H9 (cell line): ENCODE results near the gene INSC. TPM values are rescaled to one million over a fixed set of nuclear protein-coding genes. Genes with fewer than 3 reads are reported as not detected.
A peak's percentile ranks its signal among the peaks of the same experiment; 100 is the strongest.

Experiments used
- DNase-seq: peaks from one replicate; pipeline ENCODE4 v3.0.0-alpha.2; 2017
- H2AFZ ChIP-seq: one replicate; pipeline ENCODE4 v1.6.1; 2013; ENCODE audit warnings: mild to moderate bottlenecking, low read length, control low read depth, moderate library complexity
- H2AK5ac ChIP-seq: 2 replicates; pipeline ENCODE4 v1.6.1; 2013; ENCODE audit warnings: low read length, control low read depth, mixed read lengths; ENCODE audit not compliant: insufficient read length
- H2BK120ac ChIP-seq: one replicate; pipeline ENCODE4 v1.6.1; 2013; ENCODE audit warnings: low read depth, mild to moderate bottlenecking, low read length, control low read depth, inconsistent platforms; ENCODE audit not compliant: poor library complexity, severe bottlenecking
- H2BK12ac ChIP-seq: 2 replicates; pipeline ENCODE4 v1.6.1; 2013; ENCODE audit warnings: low read length, control low read depth, mixed read lengths, low read depth; ENCODE audit not compliant: insufficient read length
- H2BK15ac ChIP-seq: 2 replicates; pipeline ENCODE4 v1.6.1; 2013; ENCODE audit warnings: low read depth, low read length, control low read depth
- H2BK20ac ChIP-seq: one replicate; pipeline ENCODE4 v1.6.1; 2013; ENCODE audit warnings: low read depth, mild to moderate bottlenecking, low read length, control low read depth, inconsistent platforms; ENCODE audit not compliant: poor library complexity, severe bottlenecking
- H2BK5ac ChIP-seq: 2 replicates; pipeline ENCODE4 v1.6.1; 2013; ENCODE audit warnings: low read length, control low read depth, mixed read lengths; ENCODE audit not compliant: insufficient read length
- H3K14ac ChIP-seq: 2 replicates; pipeline ENCODE4 v1.6.1; 2013; ENCODE audit warnings: low read length, control low read depth; ENCODE audit not compliant: insufficient read depth
- H3K18ac ChIP-seq: 2 replicates; pipeline ENCODE4 v1.6.1; 2013; ENCODE audit warnings: low read depth, mild to moderate bottlenecking, mixed read lengths, low read length, control low read depth; ENCODE audit not compliant: insufficient read length
- H3K23ac ChIP-seq: 2 replicates; pipeline ENCODE4 v1.6.1; 2013; ENCODE audit warnings: low read length, control low read depth, mixed read lengths, low read depth; ENCODE audit not compliant: insufficient read length
- H3K23me2 ChIP-seq: 2 replicates; pipeline ENCODE4 v1.6.1; 2013; ENCODE audit warnings: low read depth, mild to moderate bottlenecking, mixed read lengths, low read length, control low read depth; ENCODE audit not compliant: insufficient read length, poor library complexity, severe bottlenecking
- H3K27ac ChIP-seq: 2 replicates; pipeline ENCODE4 v1.5.1; 2013; ENCODE audit warnings: low read length, control low read depth, mixed read lengths, low read depth; ENCODE audit not compliant: insufficient read length
- H3K27me3 ChIP-seq: 2 replicates; pipeline ENCODE4 v1.6.1; 2013; ENCODE audit warnings: low read length, control low read depth, inconsistent platforms; ENCODE audit not compliant: insufficient read depth
- H3K4ac ChIP-seq: 2 replicates; pipeline ENCODE4 v1.6.1; 2013; ENCODE audit warnings: low read depth, mild to moderate bottlenecking, control low read depth, inconsistent platforms, low read length, moderate library complexity
- H3K4me1 ChIP-seq: 2 replicates; pipeline ENCODE4 v1.6.1; 2013; ENCODE audit warnings: low read length, control low read depth, inconsistent platforms; ENCODE audit not compliant: insufficient read depth
- H3K4me2 ChIP-seq: 2 replicates; pipeline ENCODE4 v1.6.1; 2013; ENCODE audit warnings: low read length, control low read depth, mixed read lengths; ENCODE audit not compliant: insufficient read length, insufficient read depth
- H3K56ac ChIP-seq: 2 replicates; pipeline ENCODE4 v1.6.1; 2013; ENCODE audit warnings: low read depth, mild to moderate bottlenecking, mixed read lengths, low read length, control low read depth; ENCODE audit not compliant: insufficient read length
- H3K79me1 ChIP-seq: 2 replicates; pipeline ENCODE4 v1.6.1; 2013; ENCODE audit warnings: low read depth, mild to moderate bottlenecking, moderate library complexity, low read length, control low read depth, inconsistent platforms; ENCODE audit not compliant: insufficient read depth, poor library complexity, severe bottlenecking
- H3K79me2 ChIP-seq: 2 replicates; pipeline ENCODE4 v1.6.1; 2013; ENCODE audit warnings: low read length, control low read depth, inconsistent platforms; ENCODE audit not compliant: insufficient read depth
- H3K9ac ChIP-seq: 2 replicates; pipeline ENCODE4 v1.6.1; 2013; ENCODE audit warnings: low read length, control low read depth, mixed read lengths; ENCODE audit not compliant: insufficient read length; ENCODE audit errors: extremely low read depth
- H3K9me3 ChIP-seq: one replicate; pipeline ENCODE4 v1.6.1; 2013; ENCODE audit warnings: low read depth, low read length, inconsistent platforms; ENCODE audit not compliant: control insufficient read depth
- H3T11ph ChIP-seq: one replicate; pipeline ENCODE4 v1.6.1; 2013; ENCODE audit warnings: mild to moderate bottlenecking, low read length, control low read depth, inconsistent platforms
- H4K20me1 ChIP-seq: one replicate; pipeline ENCODE4 v1.6.1; 2013; ENCODE audit not compliant: control insufficient read depth, insufficient read length, insufficient read depth
- H4K5ac ChIP-seq: 2 replicates; pipeline ENCODE4 v1.6.1; 2013; ENCODE audit warnings: low read depth, mild to moderate bottlenecking, mixed read lengths, low read length, control low read depth; ENCODE audit not compliant: insufficient read length
- H4K8ac ChIP-seq: replicated peaks from 2 replicates; pipeline ENCODE4 v1.6.1; 2013; ENCODE audit warnings: low read length, control low read depth, mixed read lengths, low read depth; ENCODE audit not compliant: insufficient read length
- H4K91ac ChIP-seq: 2 replicates; pipeline ENCODE4 v1.6.1; 2013; ENCODE audit warnings: low read depth, mild to moderate bottlenecking, moderate library complexity, mixed read lengths, low read length, control low read depth; ENCODE audit not compliant: insufficient read length
- H3K27ac Mint-ChIP-seq, 3 experiments: 2 replicates in 2 of 3; 3 replicates in 1 of 3; pipeline ENCODE4 v1.8.0; 2020 to 2021; ENCODE audit warnings: mixed read lengths in 3 of 3, mild to moderate bottlenecking in 1 of 3, moderate library complexity in 1 of 3
- H3K27me3 Mint-ChIP-seq: 2 replicates; pipeline ENCODE4 v1.8.0; 2021; ENCODE audit warnings: low read depth, mild to moderate bottlenecking, moderate library complexity, mixed read lengths
- H3K36me3 Mint-ChIP-seq, 3 experiments: 2 replicates in 2 of 3; 3 replicates in 1 of 3; pipeline ENCODE4 v1.8.0; 2020 to 2021; ENCODE audit warnings: low read depth in 3 of 3, mixed read lengths in 3 of 3; ENCODE audit not compliant: insufficient read depth in 1 of 3
- H3K4me1 Mint-ChIP-seq, 2 experiments: 2 replicates each; pipeline ENCODE4 v1.8.0; 2020; ENCODE audit warnings: mixed read lengths in 2 of 2
- H3K4me3 Mint-ChIP-seq, 2 experiments: 2 replicates in 1 of 2; 3 replicates in 1 of 2; pipeline ENCODE4 v1.8.0; 2020 to 2021; ENCODE audit warnings: mild to moderate bottlenecking in 2 of 2, mixed read lengths in 2 of 2, moderate library complexity in 1 of 2
- H3K9me3 Mint-ChIP-seq, 2 experiments: 2 replicates in 1 of 2; 3 replicates in 1 of 2; pipeline ENCODE4 v1.8.0; 2020; ENCODE audit warnings: mild to moderate bottlenecking in 2 of 2, mixed read lengths in 2 of 2, moderate library complexity in 1 of 2
- WGBS: extraction: QIAGEN DNeasy Blood & Tissue Kit; methylation state at CpG from one replicate; pipeline ENCODE4 v1.1.7; 2013; ENCODE audit warnings: missing lambda C conversion rate, low lambda C conversion rate, mixed read lengths; ENCODE audit not compliant: insufficient read length; ENCODE audit errors: extremely low coverage; 5-methylcytosine and 5-hydroxymethylcytosine counted together
- total RNA-seq: library from RNA; stranded (reverse); gene quantifications from 2 replicates; pipeline ENCODE4 v1.2.1, GENCODE V29; 2021
- TF ChIP-seq, protein P1 (sequence below): fragments of 200-600 bp; sonication (generic); conservative IDR thresholded peaks from 3 replicates; pipeline ENCODE4 v1.8.0; 2021; ENCODE audit warnings: antibody characterized with exemption, mild to moderate bottlenecking

Gene INSC
- total RNA-seq, 1 experiment from 2014 or later = not detected

DNA sequence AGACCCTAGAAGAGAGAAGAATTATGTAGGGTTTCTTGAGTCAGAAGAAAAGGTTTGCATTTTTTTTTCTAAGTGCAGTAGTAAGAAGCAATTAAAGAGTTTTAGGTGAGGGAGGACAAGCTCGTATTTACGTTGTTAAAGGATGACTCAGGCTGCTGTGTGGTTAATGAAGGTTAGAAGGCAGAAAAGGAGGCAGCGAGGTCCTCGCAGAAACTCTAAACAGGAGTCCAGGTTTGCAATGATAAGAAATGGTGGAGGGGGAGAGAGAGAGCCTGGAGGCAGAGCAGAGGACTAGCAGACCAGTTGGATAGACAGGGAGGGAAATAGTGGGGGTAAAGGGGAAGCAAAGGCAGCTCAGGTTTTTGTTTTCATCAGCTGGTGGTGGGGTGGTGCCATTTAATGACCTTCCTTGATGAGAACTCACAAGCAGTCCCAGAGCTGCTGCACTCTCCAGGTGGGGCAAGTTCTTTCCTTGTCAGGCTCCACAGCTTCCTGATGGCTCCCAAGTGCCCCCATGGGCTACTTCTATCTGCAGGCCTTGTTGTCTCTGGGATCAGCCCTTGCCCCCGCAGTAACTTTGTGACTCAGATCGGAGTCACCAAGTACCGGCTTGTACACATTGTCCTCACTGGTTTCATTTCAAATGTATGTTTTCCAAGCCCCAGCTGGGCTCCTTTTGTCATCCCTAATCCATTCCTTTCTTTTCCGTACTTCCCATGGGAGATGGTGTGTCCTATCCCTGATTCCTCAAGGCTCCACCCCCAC lies 8.3 kb upstream of the INSC start:
- Histone ChIP-seq H2BK12ac (no peak overlapping the region), H3K79me1 (no peaks in the 10 kb centered on the region), H3K56ac (no peak overlapping the region), H3K18ac (no peak overlapping the region), H2BK5ac (no peak overlapping the region), H3K23me2 (no peaks in the 10 kb centered on the region), H3K9me3 (no peaks in the 10 kb centered on the region), H4K8ac (no peak overlapping the region), H2BK120ac (no peak overlapping the region), H3K9ac (no peak overlapping the region), H2BK15ac (no peak overlapping the region), H3K23ac (no peak overlapping the region), H4K91ac (no peak overlapping the region), H2AK5ac (no peak overlapping the region), H3K4ac (no peak overlapping the region), H2AFZ (no peak overlapping the region), H3K79me2 (no peaks in the 10 kb centered on the region), H4K5ac (no peak overlapping the region), H3T11ph (no peak overlapping the region), H3K14ac (no peak overlapping the region), H3K27me3 (no peaks in the 10 kb centered on the region), H3K4me1 (no peaks in the 10 kb centered on the region), H3K4me2 (no peak overlapping the region), H3K27ac (no peak overlapping the region), H4K20me1 (no peaks in the 10 kb centered on the region), H2BK20ac (no peak overlapping the region)
- TF ChIP-seq, protein P1, sequence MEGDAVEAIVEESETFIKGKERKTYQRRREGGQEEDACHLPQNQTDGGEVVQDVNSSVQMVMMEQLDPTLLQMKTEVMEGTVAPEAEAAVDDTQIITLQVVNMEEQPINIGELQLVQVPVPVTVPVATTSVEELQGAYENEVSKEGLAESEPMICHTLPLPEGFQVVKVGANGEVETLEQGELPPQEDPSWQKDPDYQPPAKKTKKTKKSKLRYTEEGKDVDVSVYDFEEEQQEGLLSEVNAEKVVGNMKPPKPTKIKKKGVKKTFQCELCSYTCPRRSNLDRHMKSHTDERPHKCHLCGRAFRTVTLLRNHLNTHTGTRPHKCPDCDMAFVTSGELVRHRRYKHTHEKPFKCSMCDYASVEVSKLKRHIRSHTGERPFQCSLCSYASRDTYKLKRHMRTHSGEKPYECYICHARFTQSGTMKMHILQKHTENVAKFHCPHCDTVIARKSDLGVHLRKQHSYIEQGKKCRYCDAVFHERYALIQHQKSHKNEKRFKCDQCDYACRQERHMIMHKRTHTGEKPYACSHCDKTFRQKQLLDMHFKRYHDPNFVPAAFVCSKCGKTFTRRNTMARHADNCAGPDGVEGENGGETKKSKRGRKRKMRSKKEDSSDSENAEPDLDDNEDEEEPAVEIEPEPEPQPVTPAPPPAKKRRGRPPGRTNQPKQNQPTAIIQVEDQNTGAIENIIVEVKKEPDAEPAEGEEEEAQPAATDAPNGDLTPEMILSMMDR = no peak
- WGBS = no CpG with 5 or more reads among the region's 8 CpGs
- DNase-seq = no peak
- H3K27ac Mint-ChIP-seq = peak overlapping the region in 1 of 3 experiments; percentile 66; a peak in 1 of 7 replicates
- peaks cover 5 to 13% of the 10 kb centered on the region in 2 experiments; a peak in 4 of 5 replicates for H3K9me3 Mint-ChIP-seq
- peaks cover 5% of the 10 kb centered on the region for H3K27me3 Mint-ChIP-seq
- peaks cover 9 to 11% of the 10 kb centered on the region in 2 experiments for H3K4me1 Mint-ChIP-seq
- no peaks in the 10 kb centered on the region for H3K36me3 Mint-ChIP-seq
- no peak overlapping the region for H3K4me3 Mint-ChIP-seq
